OCI-LY7 (cell line): ENCODE data around the gene VEZF1. TPM values are rescaled to one million over a fixed set of nuclear protein-coding genes. Genes with fewer than 3 reads are reported as not detected.

ENCODE experiments used
- BruUV-seq: library from RNA; stranded (reverse); fragments of 400-500 nt; replicated peaks from 2 replicates; lab custom pipeline; 2021; lab: Mats Ljungman, UMichigan
- CTCF ChIA-PET: fragments of 300-600 bp; sonication (Branson Sonifier 250); formaldehyde crosslinking; loops from one replicate; lab custom pipeline; 2022; ENCODE audit warnings: antibody characterized with exemption; ENCODE audit not compliant: unreplicated experiment; lab: Charles Lee
- POLR2A ChIA-PET: fragments of 300-600 bp; sonication (Branson Sonifier 250); formaldehyde crosslinking; loops from one replicate; lab custom pipeline; 2022; ENCODE audit warnings: antibody characterized with exemption; lab: Charles Lee
- DNase-seq: peaks from one replicate; pipeline ENCODE4 v3.0.0-alpha.2; 2015; ENCODE audit warnings: low spot score
- H2AFZ ChIP-seq: fragments of 200-600 bp; sonication (generic), shearing (Covaris generic); 2 replicates; pipeline ENCODE4 v1.6.1; 2014; ENCODE audit warnings: mild to moderate bottlenecking, antibody characterized with exemption, low read length, moderate library complexity
- H3K27ac ChIP-seq: fragments of 200-600 bp; sonication (generic); 2 replicates; pipeline ENCODE4 v1.5.1; 2014; ENCODE audit warnings: mixed run types, low read depth, mild to moderate bottlenecking, moderate library complexity, low read length, inconsistent platforms; ENCODE audit not compliant: poor library complexity, severe bottlenecking
- H3K36me3 ChIP-seq: fragments of 200-600 bp; sonication (generic); 2 replicates; pipeline ENCODE4 v1.6.1; 2014; ENCODE audit warnings: mild to moderate bottlenecking, antibody characterized with exemption, low read length, moderate library complexity, mixed read lengths; ENCODE audit not compliant: insufficient read depth
- H3K4me1 ChIP-seq: fragments of 200-600 bp; sonication (generic); 2 replicates; pipeline ENCODE4 v1.5.1; 2014; ENCODE audit warnings: mild to moderate bottlenecking, low read length; ENCODE audit not compliant: insufficient read depth, poor library complexity, severe bottlenecking
- H3K4me2 ChIP-seq: fragments of 200-600 bp; sonication (generic); 2 replicates; pipeline ENCODE4 v1.6.1; 2014; ENCODE audit warnings: mild to moderate bottlenecking, low read length
- H3K4me3 ChIP-seq: fragments of 200-600 bp; sonication (generic); 2 replicates; pipeline ENCODE4 v1.5.1; 2014; ENCODE audit warnings: mild to moderate bottlenecking, low read depth, low read length; ENCODE audit not compliant: poor library complexity, severe bottlenecking
- H3K79me2 ChIP-seq: fragments of 200-600 bp; sonication (generic); 2 replicates; pipeline ENCODE4 v1.6.1; 2016; ENCODE audit warnings: low read depth, mild to moderate bottlenecking, low read length, moderate library complexity, mixed read lengths; ENCODE audit not compliant: insufficient read depth
- H3K9me2 ChIP-seq: fragments of 200-600 bp; sonication (generic); 2 replicates; pipeline ENCODE4 v1.6.1; 2016; ENCODE audit warnings: mild to moderate bottlenecking, low read length, mixed read lengths; ENCODE audit not compliant: insufficient read depth
- H3K9me3 ChIP-seq: fragments of 200-600 bp; sonication (generic); 2 replicates; pipeline ENCODE4 v1.6.1; 2014; ENCODE audit warnings: mild to moderate bottlenecking, mixed run types, low read length, mixed read lengths
- H4K20me1 ChIP-seq: fragments of 200-600 bp; sonication (generic); 2 replicates; pipeline ENCODE4 v1.6.1; 2014; ENCODE audit warnings: mild to moderate bottlenecking, antibody characterized with exemption, low read length, moderate library complexity, mixed read lengths; ENCODE audit not compliant: insufficient read depth
- EZH2phosphoT487 ChIP-seq: fragments of 200-600 bp; sonication (generic); IDR thresholded peaks from 2 replicates; pipeline ENCODE4 v1.6.1; 2018; ENCODE audit warnings: low read depth, borderline replicate concordance, mild to moderate bottlenecking, mixed run types, antibody characterized with exemption, low read length, moderate library complexity, mixed read lengths
- intact Hi-C: fragments of 100-400 bp; cut with micrococcal nuclease; formaldehyde crosslinking; loops from one replicate; pipeline ENCODE4 v1.10.0; 2022; ENCODE audit not compliant: unreplicated experiment
- total RNA-seq, 2 experiments: library from RNA; depleted of rRNA in 1 of 2; stranded (reverse); fragments of >200 nt in 1 of 2; shearing (Covaris generic) in 1 of 2; gene quantifications; 2 replicates each; pipeline ENCODE4 v1.2.3, GENCODE V29; 2014 to 2022
- TF ChIP-seq, protein P1 (sequence below): fragments of 200-600 bp; sonication (generic); conservative IDR thresholded peaks from 2 replicates; pipeline ENCODE4 v1.5.1; 2014; ENCODE audit warnings: mild to moderate bottlenecking, antibody characterized with exemption, low read length, moderate library complexity, mixed read lengths

The VEZF1 gene
- total RNA-seq, 2 experiments from 2014 or later = 22.6 to 35.4 TPM

DNA sequence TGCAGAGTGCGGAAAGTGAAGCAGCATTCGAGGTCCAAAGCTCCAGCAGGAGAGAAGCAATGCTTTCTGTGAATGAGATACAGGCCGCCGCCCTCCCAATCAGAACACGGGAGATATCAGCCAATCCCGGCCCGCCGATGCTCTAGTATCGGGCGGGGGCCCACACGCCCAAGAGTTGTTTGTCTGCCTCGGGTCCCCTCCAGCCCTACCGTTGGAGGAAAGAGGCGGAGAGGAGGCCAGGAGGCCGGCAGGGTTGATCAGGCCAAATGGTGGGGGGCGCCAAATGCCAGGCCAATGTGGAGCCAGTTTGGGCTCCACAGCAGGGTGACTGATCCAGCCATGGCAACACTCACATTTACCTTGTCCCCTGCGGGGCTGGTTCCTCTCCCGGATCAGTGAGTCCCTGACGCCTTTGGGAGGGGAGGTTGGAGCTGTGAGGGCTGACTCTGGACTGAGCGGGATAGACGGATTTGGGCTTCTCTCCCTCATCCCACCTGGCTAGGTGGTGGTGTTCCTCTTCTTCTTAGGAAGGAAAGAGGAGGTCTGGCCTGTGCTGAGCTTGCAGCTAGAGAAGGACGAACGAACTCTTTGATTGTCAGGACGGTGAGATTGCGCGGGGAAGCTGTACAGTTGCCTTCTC is 22.4 kb downstream of the VEZF1 start:
- Histone ChIP-seq H3K4me1 (no peaks in the 10 kb centered on the region), H3K4me3 (no peak overlapping the region), H3K4me2 (no peak overlapping the region), H3K9me3 (no peaks in the 10 kb centered on the region), H2AFZ (no peak overlapping the region), H3K36me3 (no peaks in the 10 kb centered on the region), H3K27ac (no peak overlapping the region), H3K79me2 (no peaks in the 10 kb centered on the region), H4K20me1 (no peaks in the 10 kb centered on the region; the same call in 1 of the 2 replicates), H3K9me2 (no peaks in the 10 kb centered on the region)
- ChIA-PET CTCF (no interaction called here), POLR2A (no interaction called here)
- DNase-seq = no peak
- intact Hi-C loops = no loop called here
- no peak for TF ChIP-seq EZH2phosphoT487
- TF ChIP-seq, protein P1, sequence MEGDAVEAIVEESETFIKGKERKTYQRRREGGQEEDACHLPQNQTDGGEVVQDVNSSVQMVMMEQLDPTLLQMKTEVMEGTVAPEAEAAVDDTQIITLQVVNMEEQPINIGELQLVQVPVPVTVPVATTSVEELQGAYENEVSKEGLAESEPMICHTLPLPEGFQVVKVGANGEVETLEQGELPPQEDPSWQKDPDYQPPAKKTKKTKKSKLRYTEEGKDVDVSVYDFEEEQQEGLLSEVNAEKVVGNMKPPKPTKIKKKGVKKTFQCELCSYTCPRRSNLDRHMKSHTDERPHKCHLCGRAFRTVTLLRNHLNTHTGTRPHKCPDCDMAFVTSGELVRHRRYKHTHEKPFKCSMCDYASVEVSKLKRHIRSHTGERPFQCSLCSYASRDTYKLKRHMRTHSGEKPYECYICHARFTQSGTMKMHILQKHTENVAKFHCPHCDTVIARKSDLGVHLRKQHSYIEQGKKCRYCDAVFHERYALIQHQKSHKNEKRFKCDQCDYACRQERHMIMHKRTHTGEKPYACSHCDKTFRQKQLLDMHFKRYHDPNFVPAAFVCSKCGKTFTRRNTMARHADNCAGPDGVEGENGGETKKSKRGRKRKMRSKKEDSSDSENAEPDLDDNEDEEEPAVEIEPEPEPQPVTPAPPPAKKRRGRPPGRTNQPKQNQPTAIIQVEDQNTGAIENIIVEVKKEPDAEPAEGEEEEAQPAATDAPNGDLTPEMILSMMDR = no peak
- BruUV-seq = no TSS peak

DNA sequence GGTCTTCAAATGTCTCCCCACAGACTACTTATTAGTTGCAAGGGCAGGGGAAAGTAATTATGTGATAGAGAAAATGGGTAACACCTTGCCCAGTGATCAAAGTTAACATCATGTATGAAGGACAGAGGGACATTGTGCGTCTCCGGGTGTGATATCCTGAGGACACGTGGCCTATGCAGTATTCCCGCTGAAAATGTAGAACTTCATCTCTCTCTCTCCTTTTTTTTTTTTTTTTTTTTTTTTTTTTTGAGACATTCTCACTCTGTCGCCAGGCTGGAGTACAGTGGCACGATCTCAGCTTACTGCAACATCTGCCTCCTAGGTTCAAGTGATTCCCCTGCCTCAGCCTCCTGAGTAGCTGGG is 24.9 kb downstream of the VEZF1 start:
- Histone ChIP-seq H3K4me3 (no peak overlapping the region), H3K4me1 (no peaks in the 10 kb centered on the region), H2AFZ (no peak overlapping the region), H3K79me2 (no peaks in the 10 kb centered on the region), H4K20me1 (no peaks in the 10 kb centered on the region; the same call in 1 of the 2 replicates), H3K9me2 (no peaks in the 10 kb centered on the region), H3K9me3 (no peaks in the 10 kb centered on the region), H3K36me3 (no peaks in the 10 kb centered on the region), H3K27ac (no peak overlapping the region), H3K4me2 (no peak overlapping the region)
- TF ChIP-seq, protein P1 = no peak
- TF ChIP-seq EZH2phosphoT487 = no peak
- intact Hi-C loops = no loop called here
- DNase-seq = no peak
- ChIA-PET POLR2A (no interaction called here), CTCF (no interaction called here)
- BruUV-seq = no TSS peak

DNA sequence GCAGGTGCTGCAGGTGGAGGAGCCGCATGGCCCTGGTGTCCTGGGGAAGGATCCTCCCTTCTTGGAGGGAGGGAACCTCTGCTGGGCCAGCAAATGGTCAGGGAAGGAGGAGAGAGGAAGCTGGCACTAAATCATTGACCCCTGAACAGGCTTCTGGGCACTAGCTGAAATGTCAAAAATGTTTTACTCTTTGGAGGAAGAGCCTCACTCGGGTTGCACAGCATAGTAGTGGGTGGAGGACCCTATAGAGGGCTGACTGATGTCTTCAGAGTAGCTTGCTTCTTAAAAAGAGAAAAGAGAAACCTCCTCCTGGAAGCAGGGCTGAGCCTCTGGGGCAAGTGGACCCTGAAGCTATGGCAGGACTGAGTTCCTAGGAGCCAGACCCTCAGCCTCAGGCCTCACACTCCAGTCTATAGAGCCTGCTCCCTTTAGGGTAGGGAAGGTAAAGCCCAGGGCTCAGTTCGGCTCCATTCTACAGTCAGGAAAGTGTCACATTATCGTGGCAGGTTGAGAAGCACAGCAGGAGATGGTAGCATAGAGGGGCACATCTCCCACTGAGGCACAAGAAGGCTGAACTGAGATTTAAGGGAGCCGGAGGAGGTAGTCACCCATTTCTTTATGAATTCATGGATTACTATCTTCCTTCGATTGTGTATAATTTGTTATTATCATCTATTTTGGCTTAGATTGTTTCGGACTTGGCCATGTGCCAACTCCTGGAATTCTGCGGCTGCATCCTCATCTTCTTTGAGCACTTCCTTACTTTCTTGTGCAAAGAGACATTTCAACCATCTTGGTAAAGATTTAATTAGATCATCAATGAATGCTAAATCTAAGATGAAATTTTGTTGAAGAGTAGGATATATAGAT is 25.5 kb downstream of the VEZF1 start:
- no peak overlapping the region for H3K27ac ChIP-seq
- no TSS peak for BruUV-seq
- intact Hi-C loops = no loop called here
- no peaks in the 10 kb centered on the region for H3K9me2 ChIP-seq
- no peaks in the 10 kb centered on the region for H3K4me1 ChIP-seq
- H3K36me3 ChIP-seq = no peaks in the 10 kb centered on the region
- TF ChIP-seq EZH2phosphoT487 = no peak
- TF ChIP-seq, protein P1 = no peak
- no peaks in the 10 kb centered on the region for H3K9me3 ChIP-seq
- CTCF ChIA-PET = no interaction called here
- no peak overlapping the region for H3K4me3 ChIP-seq
- no peaks in the 10 kb centered on the region; the same call in 1 of the 2 replicates for H4K20me1 ChIP-seq
- DNase-seq = no peak
- H2AFZ ChIP-seq = no peak overlapping the region
- POLR2A ChIA-PET = interaction anchor here (0.7 kb wide), 1 partner anchor 12 kb away, joined by 3 read pairs; no protein-coding TSS in a partner anchor
- H3K79me2 ChIP-seq = no peaks in the 10 kb centered on the region
- no peak overlapping the region for H3K4me2 ChIP-seq
